Brain microvascular endothelial cell (primary cell): Measurements from ENCODE around the gene ADCYAP1R1.

Experiments used
- DNase-seq: peaks from one replicate; pipeline ENCODE4 v3.0.0-alpha.2; 2020
- H3K27ac ChIP-seq: fragments of 250-450 bp; sonication (Bioruptor Pico); 2 replicates; pipeline ENCODE4 v1.5.1; 2020; ENCODE audit warnings: mild to moderate bottlenecking, moderate library complexity
- H3K27me3 ChIP-seq: fragments of 250-450 bp; sonication (Bioruptor Pico); replicated peaks from 2 replicates; pipeline ENCODE4 v1.5.1; 2020; ENCODE audit warnings: mild to moderate bottlenecking
- H3K36me3 ChIP-seq: fragments of 250-450 bp; sonication (Bioruptor Pico); replicated peaks from 2 replicates; pipeline ENCODE4 v1.5.1; 2020; ENCODE audit warnings: mild to moderate bottlenecking
- H3K4me3 ChIP-seq: 2 replicates; pipeline ENCODE4 v1.5.1; 2011; ENCODE audit warnings: low read depth, mild to moderate bottlenecking, control low read depth, low read length, moderate library complexity
- CTCF ChIP-seq: IDR thresholded peaks from 2 replicates; pipeline ENCODE4 v1.5.1; 2011; ENCODE audit warnings: low read depth, mild to moderate bottlenecking, moderate library complexity, low read length, control low read depth, inconsistent platforms; ENCODE audit errors: missing control alignments
- in situ Hi-C: cut with HindIII; loops from 2 replicates; pipeline ENCODE4 v1.10.0; 2017; ENCODE audit warnings: low sequenced_read_pairs, low pct_ligation_motif_present

Gene ADCYAP1R1

DNA sequence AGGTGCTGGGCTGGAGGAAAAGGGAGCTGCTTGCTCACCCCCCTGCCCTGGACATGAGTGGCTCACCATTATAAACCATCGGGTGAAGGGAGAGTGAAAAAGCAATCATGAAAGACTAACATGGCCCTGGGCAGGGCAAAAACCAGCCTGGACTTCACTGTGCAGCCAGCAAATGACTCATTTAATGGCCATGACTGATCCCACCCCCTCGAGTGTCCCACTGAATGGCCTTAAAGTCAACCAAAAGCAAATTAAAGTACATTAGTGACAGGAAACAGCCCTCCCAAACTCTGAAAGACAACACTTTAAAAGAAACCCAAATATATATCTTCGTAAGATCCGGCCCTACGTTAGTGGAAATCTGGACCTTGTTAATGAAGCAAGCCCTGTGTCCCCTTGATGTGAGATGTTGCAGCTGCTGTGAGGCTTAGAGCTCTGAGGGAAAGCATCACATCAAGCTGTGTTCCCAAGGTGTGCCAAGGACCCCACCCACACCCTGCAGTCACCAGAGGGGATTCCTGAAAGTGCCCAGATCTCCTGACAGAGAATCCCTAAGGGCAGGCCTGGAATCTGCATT is 31.2 kb downstream of the ADCYAP1R1 start:
- no peak for DNase-seq
- no peak for TF ChIP-seq CTCF
- no peak overlapping the region for H3K4me3 ChIP-seq
- H3K27me3 ChIP-seq = no peaks in the 10 kb centered on the region
- H3K27ac ChIP-seq = no peak overlapping the region
- in situ Hi-C loops = no loop called here
- no peaks in the 10 kb centered on the region for H3K36me3 ChIP-seq

DNA sequence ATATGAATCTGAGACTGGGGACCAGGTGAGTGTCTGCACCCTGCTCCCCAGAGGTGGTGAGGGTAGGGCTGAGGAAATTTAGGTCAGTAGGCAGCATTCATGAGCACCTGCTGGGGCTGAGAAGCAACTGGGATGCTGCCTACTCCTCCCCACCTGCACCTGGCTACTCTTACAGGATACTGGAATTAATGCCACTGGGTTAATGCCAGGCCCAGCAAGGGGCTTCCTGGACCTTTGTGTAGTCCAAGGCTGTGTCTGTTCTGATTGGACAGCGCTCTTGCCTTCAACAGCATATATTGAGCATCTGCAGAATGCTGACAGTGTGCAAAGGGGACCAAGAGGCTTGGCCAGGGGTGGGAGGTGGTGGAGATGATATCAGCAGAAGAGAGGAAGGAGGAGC is 32.1 kb downstream of the ADCYAP1R1 start:
- H3K27me3 ChIP-seq = no peaks in the 10 kb centered on the region
- in situ Hi-C loops = no loop called here
- no peak for DNase-seq
- H3K27ac ChIP-seq = no peak overlapping the region
- H3K4me3 ChIP-seq = no peak overlapping the region
- TF ChIP-seq CTCF = no peak
- H3K36me3 ChIP-seq = no peaks in the 10 kb centered on the region

- H3K27me3 ChIP-seq = no peaks in the 10 kb centered on the region
- DNase-seq = no peak
- no peak for TF ChIP-seq CTCF
- H3K27ac ChIP-seq = no peak overlapping the region
- no peak overlapping the region for H3K4me3 ChIP-seq
- H3K36me3 ChIP-seq = no peaks in the 10 kb centered on the region
- in situ Hi-C loops = no loop called here
Observed at GRCh38 chr7:31087351-31087750, 35.2 kb downstream of the ADCYAP1R1 start.

DNA sequence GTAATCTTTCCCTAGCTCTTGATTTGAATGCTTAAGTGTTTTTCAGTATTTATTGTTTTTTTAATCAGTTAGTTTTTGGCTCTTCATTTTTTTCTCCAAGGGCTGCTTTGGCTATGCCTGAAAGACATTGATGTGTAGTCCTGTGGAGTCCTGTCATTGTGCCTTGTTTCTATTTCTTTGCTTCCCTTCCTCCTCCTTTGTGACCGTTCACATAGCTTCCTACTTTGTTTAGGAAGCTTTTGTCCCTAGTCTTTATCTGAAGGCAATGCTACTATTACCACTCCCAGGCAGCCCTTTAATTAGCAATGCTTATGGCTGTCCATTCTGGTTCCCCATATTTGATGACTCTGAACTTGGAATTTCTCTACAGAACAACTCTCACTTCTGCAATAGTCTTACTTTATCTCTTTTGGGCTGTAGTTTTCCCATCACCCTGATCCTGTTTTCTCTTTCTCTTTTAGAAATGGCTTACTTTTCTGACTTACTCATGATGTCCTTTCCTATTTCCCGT is 39.9 kb downstream of the ADCYAP1R1 start:
- in situ Hi-C loops = no loop called here
- H3K36me3 ChIP-seq = no peaks in the 10 kb centered on the region
- no peak for DNase-seq
- TF ChIP-seq CTCF = no peak
- no peaks in the 10 kb centered on the region for H3K27me3 ChIP-seq
- H3K4me3 ChIP-seq = no peak overlapping the region
- H3K27ac ChIP-seq = no peak overlapping the region

- no peak for DNase-seq
- in situ Hi-C loops = no loop called here
- Histone ChIP-seq H3K4me3 (no peak overlapping the region), H3K27ac (no peak overlapping the region), H3K27me3 (no peaks in the 10 kb centered on the region), H3K36me3 (no peaks in the 10 kb centered on the region)
- no peak for TF ChIP-seq CTCF
Observed at GRCh38 chr7:31092606-31093005, 40.5 kb downstream of the ADCYAP1R1 start.

- no peak for DNase-seq
- TF ChIP-seq CTCF = no peak
- Histone ChIP-seq H3K27me3 (no peaks in the 10 kb centered on the region), H3K27ac (no peak overlapping the region), H3K36me3 (no peaks in the 10 kb centered on the region), H3K4me3 (no peak overlapping the region)
- in situ Hi-C loops = no loop called here
Observed at GRCh38 chr7:31093282-31093681, 41.2 kb downstream of the ADCYAP1R1 start.
